ENCODE data around the gene S100A9.
"Not testable (repeated sequence)": the region's sequence is repeated elsewhere in the genome, so short reads cannot be mapped to it uniquely, and the experiment has no call there.

Gene S100A9

GRCh38 chr1:153390938-153391710 lies 33.5 kb downstream of the S100A9 start, which contains the start of gene S100A8:
Gene S100A8 (minus strand): TSS chr1:153391073. CDS start chr1:153390535, 538 bp downstream.
- peak; percentile 66 for DNase-seq

- DNase-seq, result no peak
Observed at GRCh38 chr1:153392258-153392657, 34.6 kb downstream of the S100A9 start.

GRCh38 chr1:153392822-153393221 lies 35.2 kb downstream of the S100A9 start:
- no peak for DNase-seq

GRCh38 chr1:153393926-153394325 lies 36.3 kb downstream of the S100A9 start:
- no peak for DNase-seq

- DNase-seq, result no peak
Observed at GRCh38 chr1:153394391-153394790, 36.7 kb downstream of the S100A9 start.

GRCh38 chr1:153395136-153395685 lies 37.6 kb downstream of the S100A9 start:
- DNase-seq, result no peak

GRCh38 chr1:153395776-153396175 lies 38.1 kb downstream of the S100A9 start:
- no peak for DNase-seq

- DNase-seq, result no peak
Observed at GRCh38 chr1:153396461-153396860, 38.8 kb downstream of the S100A9 start.

- DNase-seq, result no peak
Observed at GRCh38 chr1:153397051-153397923, 39.6 kb downstream of the S100A9 start.

- DNase-seq, result no peak
Observed at GRCh38 chr1:153397924-153398651, 40.4 kb downstream of the S100A9 start.

- DNase-seq, result no peak
Observed at GRCh38 chr1:153399401-153400055, 41.9 kb downstream of the S100A9 start.

- no peak for DNase-seq
Observed at GRCh38 chr1:153400244-153400643, 42.6 kb downstream of the S100A9 start.

GRCh38 chr1:153401461-153401860 lies 43.8 kb downstream of the S100A9 start:
- DNase-seq, result no peak

GRCh38 chr1:153402226-153402625 lies 44.6 kb downstream of the S100A9 start:
- DNase-seq, result no peak

- DNase-seq, result no peak
Observed at GRCh38 chr1:153403421-153404085, 45.9 kb downstream of the S100A9 start.

GRCh38 chr1:153404086-153404635 lies 46.5 kb downstream of the S100A9 start:
- no peak for DNase-seq

GRCh38 chr1:153404768-153405167 lies 47.1 kb downstream of the S100A9 start:
- peak; percentile 65 for DNase-seq

- not testable (repeated sequence) for DNase-seq
Observed at GRCh38 chr1:153405825-153406599, 48.4 kb downstream of the S100A9 start.

GRCh38 chr1:153407274-153407673 lies 49.6 kb downstream of the S100A9 start:
- not testable (repeated sequence) for DNase-seq
